Erythroblast (primary cell): ENCODE data around the gene DOCK8.

Experiments
- DNase-seq, 2 experiments: peaks; one replicate each; lab custom pipeline; 2025; lab: John Stamatoyannopoulos, UW
- GATA1 ChIP-seq: IDR thresholded peaks from 2 replicates; pipeline ENCODE4 v1.6.1; 2011; ENCODE audit warnings: low read depth, mild to moderate bottlenecking, control low read depth, low read length, moderate library complexity
- POLR2A ChIP-seq: IDR thresholded peaks from 2 replicates; pipeline ENCODE4 v1.6.1; 2011; ENCODE audit warnings: mild to moderate bottlenecking, low read length

DOCK8 gene

DNA sequence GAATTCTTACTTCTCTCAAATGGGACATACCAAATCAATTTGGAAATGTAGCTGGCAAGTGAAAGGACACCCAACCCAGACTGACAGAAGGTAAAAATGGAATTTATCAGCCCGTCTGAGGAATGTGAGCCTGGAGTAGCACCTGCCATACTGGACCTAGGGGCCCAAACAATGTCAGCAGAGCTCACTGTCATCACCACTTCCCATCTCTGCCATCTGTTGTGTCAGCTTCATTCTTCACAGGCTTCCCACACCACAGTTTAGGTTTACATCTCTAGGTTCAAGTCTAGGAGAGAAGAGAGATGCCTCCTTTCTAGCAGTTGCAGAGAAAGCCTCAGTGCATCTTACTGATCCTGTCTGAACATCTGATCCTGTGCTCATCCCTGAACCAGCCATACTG is 222.4 kb downstream of the DOCK8 start:
- DNase-seq = no peak
- no peak for TF ChIP-seq GATA1
- TF ChIP-seq POLR2A = no peak

DNA sequence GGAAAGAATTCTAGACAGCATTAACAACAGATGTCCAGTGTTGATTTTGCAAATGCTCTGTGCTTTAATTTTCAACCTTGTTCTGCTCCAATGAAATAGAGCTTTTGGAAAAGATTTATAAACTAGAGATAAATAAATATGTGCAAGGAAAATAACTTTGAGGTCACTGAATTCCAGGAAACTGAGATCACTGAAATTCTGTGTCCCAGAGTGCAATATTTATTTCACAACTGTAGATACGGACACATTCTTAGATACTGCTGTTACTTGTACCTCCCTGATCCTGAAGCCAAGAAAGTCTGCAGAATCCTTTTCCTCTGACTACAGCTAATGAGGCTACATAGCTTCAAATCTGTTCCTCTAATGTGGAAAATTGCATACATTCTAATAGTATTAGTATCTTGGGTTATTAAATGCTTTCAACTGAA is 222.9 kb downstream of the DOCK8 start:
- no peak for DNase-seq
- TF ChIP-seq GATA1 (no peak), POLR2A (no peak)

DNA sequence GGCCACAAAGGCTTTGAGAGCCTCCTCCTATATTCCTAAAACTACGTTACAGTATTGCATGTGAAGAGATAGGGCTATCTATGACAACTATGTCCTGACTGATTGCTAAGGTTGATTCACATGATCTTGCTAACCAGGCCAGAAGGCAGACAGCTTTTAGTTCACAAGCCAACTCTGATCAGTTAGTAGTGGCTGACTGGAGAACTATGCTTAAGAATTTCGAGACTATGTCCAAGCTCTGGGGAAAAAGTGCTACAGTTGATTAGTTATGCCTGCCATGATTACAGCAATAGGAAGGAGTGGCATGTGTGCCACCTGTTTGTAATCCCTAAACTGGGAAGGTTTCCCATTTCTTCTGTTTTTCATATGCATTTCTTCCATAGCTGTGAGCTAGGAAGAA is 223.4 kb downstream of the DOCK8 start:
- no peak for TF ChIP-seq POLR2A
- no peak for TF ChIP-seq GATA1
- peak in 1 of 2 experiments; percentile 10 for DNase-seq

DNA sequence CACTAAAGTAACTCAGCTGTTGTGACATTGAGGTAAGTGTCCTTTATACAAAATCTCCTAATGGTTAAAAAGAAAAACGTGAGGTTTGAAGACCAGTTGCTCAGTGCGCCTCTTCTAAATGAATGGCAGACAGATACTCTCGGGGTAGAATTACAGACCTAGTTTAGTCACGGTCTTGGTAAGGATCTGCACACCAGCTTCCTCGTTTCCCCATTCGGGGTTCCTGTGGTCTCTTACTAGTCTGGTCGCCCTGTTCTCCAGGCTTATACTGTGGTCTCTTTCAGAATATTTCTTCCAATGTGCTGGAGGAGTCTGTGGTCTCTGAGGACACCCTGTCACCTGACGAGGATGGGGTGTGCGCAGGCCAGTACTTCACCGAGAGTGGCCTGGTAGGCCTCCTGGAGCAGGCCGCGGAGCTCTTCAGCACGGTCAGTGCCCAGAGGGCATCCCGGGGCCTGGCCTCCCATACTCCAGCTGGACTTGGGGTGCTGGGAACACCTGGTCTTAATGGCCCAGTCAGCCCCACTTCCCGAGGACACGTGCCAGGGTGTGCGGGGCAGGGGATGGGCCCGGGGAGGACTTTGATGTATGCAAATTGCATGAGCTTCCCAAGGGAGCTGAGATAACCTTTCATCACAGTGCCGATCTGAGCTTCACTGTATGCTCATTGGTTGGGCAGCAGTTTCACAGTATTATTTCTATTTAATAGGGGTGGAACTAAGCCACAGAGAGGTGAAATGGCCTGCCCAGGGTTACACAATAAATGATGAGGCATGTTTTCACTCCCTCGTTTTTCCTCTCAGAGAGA is 224.5 kb downstream of the DOCK8 start:
- DNase-seq = no peak
- TF ChIP-seq POLR2A = no peak
- TF ChIP-seq GATA1 = no peak

DNA sequence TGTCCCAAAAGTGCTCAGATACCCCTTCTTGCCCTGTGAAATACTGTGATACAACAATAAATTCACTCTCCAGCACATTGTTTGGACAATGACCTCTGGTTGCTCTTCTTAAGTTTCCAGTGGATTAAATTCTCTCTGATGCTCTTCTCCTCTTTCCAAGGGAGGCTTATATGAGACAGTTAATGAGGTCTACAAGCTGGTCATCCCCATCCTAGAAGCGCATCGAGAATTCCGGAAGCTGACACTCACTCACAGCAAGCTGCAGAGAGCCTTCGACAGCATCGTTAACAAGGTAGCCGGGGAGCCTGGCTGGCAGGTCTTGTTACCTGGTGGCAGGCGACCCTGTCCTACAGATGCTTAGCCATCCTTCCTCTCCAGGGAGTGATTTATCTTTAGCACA is 226.5 kb downstream of the DOCK8 start:
- TF ChIP-seq POLR2A (no peak), GATA1 (no peak)
- no peak for DNase-seq

DNA sequence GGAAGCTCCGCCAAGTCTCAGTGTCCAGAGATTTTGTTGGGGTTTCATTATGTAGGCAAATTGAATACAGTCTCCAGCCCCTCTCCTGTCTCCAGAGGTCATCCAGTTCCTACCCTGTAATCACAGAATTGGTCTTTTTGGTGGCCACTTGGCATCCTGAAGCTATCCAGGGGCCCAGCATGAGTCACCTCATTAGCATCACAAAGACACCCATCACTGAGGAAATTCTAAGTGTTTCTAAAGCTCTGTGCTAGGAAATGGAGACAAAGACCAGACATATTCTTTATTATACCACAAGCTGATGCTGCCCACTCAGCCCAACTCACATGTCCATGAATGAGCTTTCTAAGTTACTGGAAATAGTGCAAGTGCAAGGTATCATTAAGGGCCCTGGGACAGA is 229.9 kb downstream of the DOCK8 start:
- no peak for TF ChIP-seq GATA1
- no peak for TF ChIP-seq POLR2A

DNA sequence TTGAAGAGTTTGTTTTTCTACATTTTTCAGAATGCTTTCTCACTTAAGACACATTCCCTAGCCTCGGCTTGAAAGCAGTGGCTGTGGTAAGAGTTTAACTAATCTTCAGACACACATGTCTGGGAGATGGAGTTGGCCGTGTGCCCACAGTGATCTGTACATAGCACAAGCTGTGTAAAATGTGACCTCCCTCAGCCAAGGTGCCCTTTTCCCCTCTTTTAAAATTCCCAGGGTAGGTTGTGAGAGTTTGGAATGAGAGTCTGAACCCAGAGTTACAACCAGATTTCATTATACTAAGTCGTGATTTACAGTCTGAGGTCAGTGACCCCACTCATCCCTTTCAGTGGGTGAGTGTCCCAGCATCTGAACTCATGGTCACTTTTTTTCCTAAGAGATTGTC is 230.4 kb downstream of the DOCK8 start:
- TF ChIP-seq POLR2A = no peak
- TF ChIP-seq GATA1 = no peak
- peak; percentile 85 for DNase-seq

More for the DNA sequence above, 229.9 kb downstream of the DOCK8 start:
- no peak for DNase-seq

DNA sequence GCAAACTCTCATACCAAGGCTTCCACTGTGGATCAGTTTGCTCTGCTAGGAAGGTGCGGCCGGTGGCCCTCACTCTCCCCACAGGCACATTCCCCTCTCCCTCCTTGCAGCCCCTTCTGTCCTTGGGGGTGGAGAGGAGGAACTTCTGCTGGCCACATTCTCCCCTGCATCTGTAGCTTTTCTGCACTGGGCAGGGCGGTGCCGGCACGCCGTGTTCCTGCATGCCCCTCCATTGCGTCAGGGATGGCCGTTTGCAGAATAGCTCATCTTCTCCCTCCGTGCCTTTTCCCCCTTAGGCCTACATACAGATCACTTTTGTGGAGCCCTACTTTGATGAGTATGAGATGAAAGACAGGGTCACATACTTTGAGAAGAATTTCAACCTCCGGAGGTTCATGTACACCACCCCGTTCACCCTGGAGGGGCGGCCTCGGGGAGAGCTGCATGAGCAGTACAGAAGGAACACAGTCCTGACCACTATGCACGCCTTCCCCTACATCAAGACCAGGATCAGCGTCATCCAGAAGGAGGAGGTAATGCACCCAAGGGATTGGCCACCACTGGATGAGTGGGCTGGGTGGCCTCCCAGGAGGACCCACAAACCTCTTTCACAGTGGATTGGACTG is 231.5 kb downstream of the DOCK8 start:
- TF ChIP-seq GATA1 = no peak
- TF ChIP-seq POLR2A = no peak
- DNase-seq = no peak

DNA sequence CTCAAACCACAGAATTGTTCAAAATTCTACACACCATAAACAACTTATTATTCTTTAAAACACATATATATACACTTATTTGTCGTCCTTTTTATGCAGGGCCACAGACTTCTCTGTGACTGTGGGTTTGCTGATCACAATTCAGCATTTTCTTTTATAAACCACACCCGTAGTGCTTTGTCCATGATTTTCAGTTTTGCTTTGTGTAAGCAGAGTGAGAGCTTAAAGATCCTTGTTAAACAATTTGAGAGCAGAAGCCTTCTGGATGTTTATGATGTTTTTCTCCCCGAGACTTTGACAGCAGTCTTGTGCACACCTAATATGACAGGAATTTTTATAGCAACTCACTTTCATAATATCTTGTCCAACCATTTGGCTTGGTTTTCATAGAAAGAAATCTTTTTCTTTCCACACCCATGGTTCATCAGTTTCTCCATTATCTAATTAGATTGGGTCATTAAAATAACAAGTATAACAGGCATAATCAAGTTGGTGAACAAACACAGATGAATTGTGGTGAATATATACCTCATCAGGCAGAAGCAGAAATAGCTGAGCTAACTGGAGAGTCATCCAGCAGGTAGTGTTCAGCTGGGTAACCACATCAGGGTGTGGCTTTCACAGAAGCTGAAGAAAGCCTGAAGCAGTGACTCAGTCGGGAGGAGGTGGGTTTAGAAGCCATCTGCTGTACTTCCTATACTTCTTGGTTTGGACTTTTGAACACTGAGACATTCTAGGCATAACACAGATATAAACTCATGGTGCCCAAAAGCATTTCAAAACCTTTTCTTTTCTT is 232.8 kb downstream of the DOCK8 start:
- peak; percentile 23 to 54 for DNase-seq
- TF ChIP-seq POLR2A = no peak
- TF ChIP-seq GATA1 = no peak

DNA sequence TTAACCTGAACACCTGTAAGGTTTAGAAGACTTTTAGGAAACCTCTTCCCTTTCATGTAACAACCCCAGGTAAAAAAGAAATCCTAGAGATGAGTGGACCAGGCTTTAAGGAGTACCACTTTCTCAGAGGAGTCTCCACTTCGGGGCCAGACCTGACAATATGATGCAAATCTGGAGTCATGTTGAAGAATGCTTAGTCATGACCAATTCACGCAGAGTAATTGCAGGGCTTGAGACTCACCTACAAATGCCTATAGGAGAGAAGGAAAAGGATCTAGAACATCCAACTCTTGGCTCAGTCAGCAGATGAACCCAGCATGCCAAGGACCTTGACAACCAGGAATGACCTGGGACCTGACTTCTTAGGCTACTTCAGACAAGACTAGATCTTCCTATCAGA is 235.4 kb downstream of the DOCK8 start:
- TF ChIP-seq GATA1 (no peak), POLR2A (no peak)

DNA sequence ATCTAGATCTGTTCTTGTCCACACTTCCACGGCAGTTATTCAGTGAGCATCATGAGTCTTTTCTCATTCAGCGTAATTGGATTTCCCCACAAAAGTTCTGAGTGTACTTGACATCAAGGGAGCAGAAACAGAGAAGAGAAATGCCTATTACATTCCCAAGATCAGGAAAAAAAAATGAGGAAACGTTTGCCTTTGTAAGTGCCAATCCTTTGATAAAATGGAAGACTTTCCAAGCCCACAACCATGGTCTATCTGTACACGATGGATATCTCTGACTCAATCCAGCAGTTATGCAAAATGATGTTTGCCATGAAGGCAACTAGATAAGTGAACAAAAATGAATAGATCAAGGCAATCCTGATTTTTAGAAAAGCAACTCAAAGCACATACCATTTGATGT is 235.9 kb downstream of the DOCK8 start:
- no peak for DNase-seq

More for the DNA sequence above, 235.4 kb downstream of the DOCK8 start:
- DNase-seq = peak in 1 of 2 experiments; percentile 16

DNA sequence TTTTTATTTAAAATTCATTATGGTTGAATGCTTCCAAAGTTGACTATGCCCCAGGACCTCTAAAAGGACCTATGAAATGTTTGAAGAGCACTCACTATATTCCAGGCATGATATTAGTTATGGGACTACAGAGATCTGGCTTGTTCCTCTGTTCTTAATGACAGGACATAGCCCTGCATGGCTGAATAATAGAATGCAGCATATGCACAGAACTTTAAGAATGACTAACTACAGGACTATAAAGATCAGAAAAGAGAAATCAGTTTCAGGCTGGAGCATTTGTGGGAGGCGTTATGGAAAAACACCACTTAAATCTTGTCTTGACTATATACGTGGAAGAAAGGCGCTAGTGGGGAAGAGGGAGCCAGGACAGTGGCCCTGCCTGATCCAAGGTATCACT is 239.2 kb downstream of the DOCK8 start:
- no peak for DNase-seq
- TF ChIP-seq GATA1 (no peak), POLR2A (no peak)

More for the DNA sequence above, 235.9 kb downstream of the DOCK8 start:
- TF ChIP-seq GATA1 = no peak
- TF ChIP-seq POLR2A = no peak

DNA sequence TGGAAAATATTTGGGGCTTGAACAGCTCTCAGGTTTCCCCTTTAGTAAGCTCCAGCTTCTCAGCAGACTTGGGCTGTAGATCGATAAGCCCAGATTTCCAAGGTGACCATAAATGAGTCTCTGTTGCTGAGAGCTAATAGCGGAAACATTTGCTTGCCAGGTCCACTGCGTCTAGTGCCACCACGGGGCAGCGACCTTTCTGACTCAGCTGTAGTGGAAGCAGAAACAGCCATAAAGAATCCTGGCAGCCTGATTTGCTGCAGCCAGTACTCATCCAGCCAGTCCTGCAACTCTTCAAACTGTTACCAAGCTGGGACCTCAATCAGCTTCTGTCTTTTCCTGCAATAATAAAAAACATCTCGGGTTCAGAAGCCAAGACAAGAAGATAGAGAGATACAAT is 241.7 kb downstream of the DOCK8 start:
- TF ChIP-seq GATA1 = no peak
- no peak for TF ChIP-seq POLR2A
- DNase-seq = no peak

DNA sequence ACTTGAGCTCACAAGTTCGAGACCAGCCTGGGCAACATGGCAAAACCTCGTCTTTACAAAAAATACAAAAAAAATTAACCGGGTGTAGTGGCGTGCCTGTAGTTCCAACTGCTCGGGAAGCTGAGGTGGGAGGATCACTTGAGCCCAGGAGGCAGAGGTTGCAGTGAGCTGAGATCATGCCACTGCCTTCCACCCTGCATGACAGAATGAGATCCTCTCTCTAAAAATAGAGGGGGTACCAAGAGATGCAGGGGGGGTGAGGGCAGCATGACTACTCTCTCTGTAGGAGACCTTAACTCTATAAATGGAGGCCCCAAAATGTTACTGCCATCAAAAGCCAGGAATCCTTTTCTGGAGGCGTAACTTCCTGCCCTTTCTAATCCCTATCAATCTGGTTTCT is 243.9 kb downstream of the DOCK8 start:
- no peak for DNase-seq
- TF ChIP-seq POLR2A = no peak
